DOHH2 (cell line): ENCODE data around the gene DENND6A.

ENCODE experiments used
- EZH2phosphoT487 ChIP-seq: fragments of 200-600 bp; sonication (generic); IDR thresholded peaks from 2 replicates; pipeline ENCODE4 v1.6.1; 2017; ENCODE audit warnings: borderline replicate concordance, mild to moderate bottlenecking, antibody characterized with exemption, low read length, moderate library complexity, mixed read lengths
- TF ChIP-seq, protein P1 (sequence below): fragments of 200-600 bp; sonication (generic); IDR thresholded peaks from one replicate; pipeline ENCODE4 v1.5.1; 2014; ENCODE audit warnings: antibody characterized with exemption, mild to moderate bottlenecking, low read depth, low read length; ENCODE audit not compliant: poor library complexity, severe bottlenecking

DNA sequence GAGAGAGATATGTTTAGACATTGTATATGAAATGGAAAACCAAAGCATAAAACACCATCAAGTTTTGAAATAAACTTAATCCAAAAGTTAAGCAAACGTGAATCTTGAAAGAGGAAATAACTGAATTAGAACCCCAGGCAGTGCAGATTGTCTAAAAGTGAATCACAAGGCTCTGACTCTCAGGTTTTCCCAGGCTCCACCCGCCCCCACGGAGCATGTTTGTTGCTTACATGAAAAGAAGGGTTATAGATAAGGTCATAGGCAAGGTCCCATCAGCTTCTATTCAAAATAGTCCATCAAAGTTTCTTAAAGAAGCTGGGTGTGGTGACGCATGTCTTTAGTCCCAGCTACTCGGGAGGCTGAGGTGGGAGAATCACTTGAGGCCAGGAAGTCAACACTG, 34.2 kb upstream of the DENND6A start:
- TF ChIP-seq, protein P1, sequence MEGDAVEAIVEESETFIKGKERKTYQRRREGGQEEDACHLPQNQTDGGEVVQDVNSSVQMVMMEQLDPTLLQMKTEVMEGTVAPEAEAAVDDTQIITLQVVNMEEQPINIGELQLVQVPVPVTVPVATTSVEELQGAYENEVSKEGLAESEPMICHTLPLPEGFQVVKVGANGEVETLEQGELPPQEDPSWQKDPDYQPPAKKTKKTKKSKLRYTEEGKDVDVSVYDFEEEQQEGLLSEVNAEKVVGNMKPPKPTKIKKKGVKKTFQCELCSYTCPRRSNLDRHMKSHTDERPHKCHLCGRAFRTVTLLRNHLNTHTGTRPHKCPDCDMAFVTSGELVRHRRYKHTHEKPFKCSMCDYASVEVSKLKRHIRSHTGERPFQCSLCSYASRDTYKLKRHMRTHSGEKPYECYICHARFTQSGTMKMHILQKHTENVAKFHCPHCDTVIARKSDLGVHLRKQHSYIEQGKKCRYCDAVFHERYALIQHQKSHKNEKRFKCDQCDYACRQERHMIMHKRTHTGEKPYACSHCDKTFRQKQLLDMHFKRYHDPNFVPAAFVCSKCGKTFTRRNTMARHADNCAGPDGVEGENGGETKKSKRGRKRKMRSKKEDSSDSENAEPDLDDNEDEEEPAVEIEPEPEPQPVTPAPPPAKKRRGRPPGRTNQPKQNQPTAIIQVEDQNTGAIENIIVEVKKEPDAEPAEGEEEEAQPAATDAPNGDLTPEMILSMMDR, result no peak
- no peak for TF ChIP-seq EZH2phosphoT487
